Measurements from ENCODE around the gene IQSEC1. TPM values are rescaled to one million over a fixed set of nuclear protein-coding genes. Genes with fewer than 3 reads are reported as not detected.

The IQSEC1 gene
- total and polyA plus RNA-seq, 9 of the 15 experiments (the other 6 are each of a cell fraction or from before 2014, with no cell fraction given) = 0.56 to 39.0 (median 6.8) TPM

GRCh38 chr3:12925648-12926047 lies 147.6 kb downstream of the IQSEC1 start:
- no peak for DNase-seq (ENCODE audit: extremely low read depth in 1 of 4, low spot score in 3 of 4)
- Histone ChIP-seq H3K4me2 (ENCODE audit: insufficient read depth, low read length) (no peak overlapping the region), H2AFZ (ENCODE audit: low read depth, low read length) (no peak overlapping the region), H3K9me3 (replicated peaks; ENCODE audit: control insufficient read depth, insufficient read depth, low read depth, low read length) (no peaks in the 10 kb centered on the region), H3K4me3 (no peak overlapping the region), H4K20me1 (replicated peaks; ENCODE audit: control insufficient read depth, insufficient read depth, low read length) (peaks cover 14% of the 10 kb centered on the region; the same call in 1 of the 2 replicates), H3K27ac (ENCODE audit: extremely low read depth, low read depth, low read length) (no peak overlapping the region), H3K4me1 (replicated peaks in 1 of 2; ENCODE audit: control insufficient read depth in 2 of 2, insufficient read depth in 2 of 2, low read length in 2 of 2) (peaks cover 0 to 28% of the 10 kb centered on the region in 2 experiments; a peak in 3 of 5 replicates), H3K79me2 (ENCODE audit: control insufficient read depth, insufficient read depth, low read length) (no peaks in the 10 kb centered on the region), H3K9me1 (ENCODE audit: control insufficient read depth, insufficient read depth, low read length) (no peaks in the 10 kb centered on the region), H3K9ac (ENCODE audit: insufficient read depth in 1 of 2, low read depth in 2 of 2, low read length in 2 of 2) (peak overlapping the region in 1 of 2 experiments; percentile 57; a peak in 1 of 4 replicates), H3K27me3 (ENCODE audit: control insufficient read depth in 2 of 2, insufficient read depth in 2 of 2, low read length in 2 of 2) (no peaks in the 10 kb centered on the region), H3K36me3 (ENCODE audit: control insufficient read depth, insufficient read depth, low read length) (peaks cover 67% of the 10 kb centered on the region)
- 100% methylated on average over 3 of the region's 7 CpGs for WGBS (ENCODE audit: insufficient coverage, low coverage, missing lambda C conversion rate)
- intact Hi-C loops (cut with micrococcal nuclease) (no loop called here), in situ Hi-C loops (cut with MboI) (no loop called here)
- no peak for TF ChIP-seq JUN (IDR thresholded peaks at IDR 0.05; ENCODE audit: borderline replicate concordance, low read depth, low read length)
- TF ChIP-seq JUN (CRISPR knock-in tag; IDR thresholded peaks at IDR 0.05; ENCODE audit: borderline replicate concordance) = no peak
- no peak for TF ChIP-seq GTF2B (IDR thresholded peaks at IDR 0.05; ENCODE audit: extremely low read depth, insufficient read length)
- no peak for TF ChIP-seq CHD2 (IDR thresholded peaks at IDR 0.05; ENCODE audit: low read depth, low read length)
- TF ChIP-seq ILK (tag; IDR thresholded peaks at IDR 0.05; ENCODE audit: borderline replicate concordance, low read depth) = no peak
- no TSS peak for BruUV-seq (replicated peaks)
- no peak for ATAC-seq
- ChIA-PET CTCF (ENCODE audit: low intra/inter-chr PET ratio) (interaction anchor here (0.6 kb wide), 1 partner anchor 219 kb away, joined by 6 read pairs; no protein-coding TSS in a partner anchor), POLR2A (no interaction called here)
- no peak for FAIRE-seq
